ENCODE measurements around the gene PRR23E.
A peak's percentile ranks its signal among the peaks of the same experiment; 100 is the strongest.

PRR23E gene

GRCh38 chr3:127192576-127193232, at the start of gene PRR23E:
Gene PRR23E (plus strand): TSS chr3:127193131. CDS start chr3:127196686, 3,555 bp downstream.
- no peak for DNase-seq

GRCh38 chr3:127143172-127143571, 49.8 kb upstream of the PRR23E start:
- DNase-seq, result no peak

- no peak for DNase-seq
Observed at GRCh38 chr3:127144631-127145030, 48.3 kb upstream of the PRR23E start.

- DNase-seq, result no peak
Observed at GRCh38 chr3:127145266-127145665, 47.7 kb upstream of the PRR23E start.

GRCh38 chr3:127147291-127147885, 45.5 kb upstream of the PRR23E start:
- DNase-seq, result no peak

GRCh38 chr3:127149621-127150310, 43.2 kb upstream of the PRR23E start:
- DNase-seq, result no peak

- DNase-seq, result no peak
Observed at GRCh38 chr3:127150513-127151250, 42.2 kb upstream of the PRR23E start.

- DNase-seq, result no peak
Observed at GRCh38 chr3:127151251-127151564, 41.7 kb upstream of the PRR23E start.

- DNase-seq, result no peak
Observed at GRCh38 chr3:127151992-127152650, 40.8 kb upstream of the PRR23E start.

GRCh38 chr3:127152684-127153505, 40.0 kb upstream of the PRR23E start:
- DNase-seq, result no peak

- DNase-seq, result no peak
Observed at GRCh38 chr3:127153506-127153815, 39.5 kb upstream of the PRR23E start.

- no peak for DNase-seq
Observed at GRCh38 chr3:127156338-127157050, 36.4 kb upstream of the PRR23E start.

GRCh38 chr3:127157171-127157828, 35.6 kb upstream of the PRR23E start:
- DNase-seq, result no peak

- DNase-seq, result peak; percentile 3
Observed at GRCh38 chr3:127158614-127159229, 34.2 kb upstream of the PRR23E start.

- no peak for DNase-seq
Observed at GRCh38 chr3:127159543-127159942, 33.4 kb upstream of the PRR23E start.

- DNase-seq, result no peak
Observed at GRCh38 chr3:127161236-127161635, 31.7 kb upstream of the PRR23E start.

- DNase-seq, result no peak
Observed at GRCh38 chr3:127161973-127162579, 30.9 kb upstream of the PRR23E start.

GRCh38 chr3:127162947-127163645, 29.8 kb upstream of the PRR23E start:
- no peak for DNase-seq

GRCh38 chr3:127164615-127165014, 28.3 kb upstream of the PRR23E start:
- DNase-seq, result no peak

GRCh38 chr3:127165036-127165435, 27.9 kb upstream of the PRR23E start:
- no peak for DNase-seq

All from midbrain (tissue), 1 donor.